K562 (cell line): Measurements from ENCODE around the gene ATAD2B. TPM values are rescaled to one million over a fixed set of nuclear protein-coding genes. Genes with fewer than 3 reads are reported as not detected.

ENCODE experiments used
- ATAC-seq: fragments of 200-7000 bp; cut with Tn5 transposase; 3 replicates; pipeline ENCODE4 v1.9.1; 2020; ENCODE audit warnings: moderate library complexity
- BruUV-seq: library from RNA; stranded (reverse); fragments of 400-500 nt; replicated peaks from 2 replicates; lab custom pipeline; 2021; lab: Mats Ljungman, UMichigan
- CTCF ChIA-PET: fragments of 300-600 bp; formaldehyde crosslinking; extraction: SDS; loops from one replicate; lab custom pipeline; 2021; ENCODE audit warnings: low intra/inter-chr PET ratio; lab: Yijun Ruan, JAX
- POLR2A ChIA-PET: fragments of 300-600, 350-650 bp; sonication (Branson Sonifier 250); formaldehyde crosslinking; extraction: SDS; loops from one replicate; lab custom pipeline; 2021; ENCODE audit warnings: antibody characterized with exemption, inconsistent platforms; lab: Yijun Ruan, JAX
- DNase-seq, 4 experiments: peaks; one replicate each; pipeline versions ENCODE4 v3.0.0 to v3.0.0-alpha.2; 2011 to 2018; ENCODE audit warnings: low spot score in 3 of 4, mixed read lengths in 3 of 4; ENCODE audit errors: extremely low read depth in 1 of 4
- FAIRE-seq: peaks from 2 replicates; lab custom pipeline; 2011; peaks lifted over from hg19 to GRCh38; lab: Jason Lieb, UNC
- H2AFZ ChIP-seq: 2 replicates; pipeline ENCODE4 v1.6.0; 2011; ENCODE audit warnings: low read depth, low read length, control low read depth, inconsistent platforms
- H3K27ac ChIP-seq: fragments of 200-600 bp; 3 replicates; pipeline ENCODE4 v1.8.0; 2011; ENCODE audit warnings: low read depth, mild to moderate bottlenecking, control low read depth, inconsistent platforms, low read length, moderate library complexity, mixed read lengths; ENCODE audit errors: extremely low read depth
- H3K27me3 ChIP-seq, 2 experiments: fragments of 300-600 bp in 1 of 2; 2 replicates in 1 of 2; 3 replicates in 1 of 2; pipeline versions ENCODE4 v1.6.0 to v1.8.0; 2011; ENCODE audit warnings: inconsistent platforms in 2 of 2, low read length in 2 of 2, mild to moderate bottlenecking in 1 of 2, mixed read lengths in 1 of 2, moderate library complexity in 1 of 2; ENCODE audit not compliant: control insufficient read depth in 2 of 2, insufficient read depth in 2 of 2
- H3K36me3 ChIP-seq: fragments of 300-600 bp; 3 replicates; pipeline ENCODE4 v1.8.0; 2011; ENCODE audit warnings: mild to moderate bottlenecking, low read length, inconsistent platforms; ENCODE audit not compliant: control insufficient read depth, insufficient read depth
- H3K4me1 ChIP-seq, 2 experiments: fragments of 200-600 bp in 1 of 2; replicated peaks in 1 of 2; 2 replicates in 1 of 2; 3 replicates in 1 of 2; pipeline versions ENCODE4 v1.5.1 to v1.8.0; 2011; ENCODE audit warnings: inconsistent platforms in 2 of 2, low read length in 2 of 2, mild to moderate bottlenecking in 1 of 2, mixed read lengths in 1 of 2, moderate library complexity in 1 of 2; ENCODE audit not compliant: control insufficient read depth in 2 of 2, insufficient read depth in 2 of 2
- H3K4me2 ChIP-seq: 2 replicates; pipeline ENCODE4 v1.6.1; 2011; ENCODE audit warnings: low read length, control low read depth, inconsistent platforms, mixed read lengths; ENCODE audit not compliant: insufficient read depth
- H3K4me3 ChIP-seq: fragments of 200-600 bp; sonication (generic), shearing (Covaris generic); 2 replicates; pipeline ENCODE4 v1.5.1; 2016; ENCODE audit warnings: control low read depth, inconsistent platforms
- H3K79me2 ChIP-seq: fragments of 200-600 bp; 3 replicates; pipeline ENCODE4 v1.8.0; 2011; ENCODE audit warnings: low read length, inconsistent platforms; ENCODE audit not compliant: control insufficient read depth, insufficient read depth
- H3K9ac ChIP-seq, 2 experiments: 2 replicates each; pipeline versions ENCODE4 v1.6.0 to v1.6.1; 2011; ENCODE audit warnings: low read depth in 2 of 2, low read length in 2 of 2, control low read depth in 1 of 2, inconsistent platforms in 1 of 2, mild to moderate bottlenecking in 1 of 2, mixed read lengths in 1 of 2; ENCODE audit not compliant: insufficient read depth in 1 of 2
- H3K9me1 ChIP-seq: one replicate; pipeline ENCODE4 v1.6.0; 2011; ENCODE audit warnings: inconsistent platforms, mild to moderate bottlenecking, low read length, moderate library complexity; ENCODE audit not compliant: control insufficient read depth, insufficient read depth
- H3K9me3 ChIP-seq: replicated peaks from 2 replicates; pipeline ENCODE4 v1.5.1; 2011; ENCODE audit warnings: low read depth, low read length, inconsistent platforms; ENCODE audit not compliant: control insufficient read depth, insufficient read depth
- H4K20me1 ChIP-seq: replicated peaks from 2 replicates; pipeline ENCODE4 v1.6.1; 2011; ENCODE audit warnings: low read length, inconsistent platforms, mixed read lengths; ENCODE audit not compliant: control insufficient read depth, insufficient read depth
- CREBBP ChIP-seq: IDR thresholded peaks from one replicate; pipeline ENCODE4 v1.6.1; 2012; ENCODE audit warnings: low read depth, mild to moderate bottlenecking, control low read depth, inconsistent platforms, low read length
- HDAC3 ChIP-seq: fragments of 450-650 bp; IDR thresholded peaks from 2 replicates; pipeline ENCODE4 v1.6.1; 2018; ENCODE audit warnings: borderline replicate concordance, mild to moderate bottlenecking, moderate library complexity; ENCODE audit not compliant: partially characterized antibody
- HNRNPLL ChIP-seq: fragments of 200-400 bp; formaldehyde crosslinking; IDR thresholded peaks from 2 replicates; pipeline ENCODE4 v1.6.1; 2017; ENCODE audit warnings: low read length, low read depth, mild to moderate bottlenecking; ENCODE audit not compliant: poor library complexity, severe bottlenecking
- WGBS: fragments of 100-300 bp; shearing (Covaris generic); methylation state at CpG from one replicate; pipeline ENCODE4 v1.1.6; 2016; ENCODE audit warnings: low coverage, mixed read lengths; ENCODE audit not compliant: insufficient coverage; ENCODE audit errors: missing lambda C conversion rate; 5-methylcytosine and 5-hydroxymethylcytosine counted together
- in situ Hi-C: fragments of 300-500 bp; cut with MboI; formaldehyde crosslinking; loops from 4 replicates; pipeline ENCODE4 v1.15.0; 2018; ENCODE audit warnings: inconsistent platforms, mixed read lengths
- intact Hi-C: fragments of 100-400 bp; cut with micrococcal nuclease; formaldehyde crosslinking; loops from 2 replicates; pipeline ENCODE4 v1.14.2; 2022
- polyA plus RNA-seq, 8 experiments: library from polyadenylated mRNA; depleted of rRNA in 4 of 8; stranded (reverse) in 5 of 8; unstranded in 3 of 8; fragments of >200 nt; fragmentation: Nextera tagmentation in 2 of 8; fragmentation: Illumina TruSeq in 1 of 8; extraction: Ambion mirVana in 2 of 8; extraction: Trizol in 1 of 8; gene quantifications; 2 replicates each; pipeline versions ENCODE4 v1.2.1 to v1.2.3, GENCODE V29; 2011 to 2014; ENCODE audit warnings: inconsistent platforms in 1 of 8, missing spikeins in 1 of 8
- total RNA-seq, 7 experiments: library from RNA; depleted of rRNA in 6 of 7; stranded (reverse); fragments of >200 nt in 6 of 7; fragmentation: Illumina TruSeq in 2 of 7; extraction: Trizol in 2 of 7; gene quantifications; 2 replicates each; pipeline versions ENCODE4 v1.2.1 to v1.2.3, GENCODE V29; 2011 to 2021; ENCODE audit warnings: low replicate concordance in 1 of 7

The ATAD2B gene
- total and polyA plus RNA-seq, 9 of the 15 experiments (the other 6 are each of a cell fraction or from before 2014, with no cell fraction given): 3.2 to 21.6 (median 11.4) TPM

GRCh38 chr2:23862716-23863426 lies 64.1 kb downstream of the ATAD2B start:
- H3K9me1 ChIP-seq: no peaks in the 10 kb centered on the region
- FAIRE-seq: no peak
- 90% methylated on average over 8 of the region's 8 CpGs for WGBS
- no peak for TF ChIP-seq HNRNPLL
- H2AFZ ChIP-seq: no peak overlapping the region
- H4K20me1 ChIP-seq: no peaks in the 10 kb centered on the region
- no peak overlapping the region for H3K4me2 ChIP-seq
- no TSS peak for BruUV-seq
- no peak overlapping the region for H3K4me3 ChIP-seq
- in situ Hi-C loops: no loop called here
- ATAC-seq: no peak
- no peaks in the 10 kb centered on the region; a peak in 1 of 5 replicates for H3K4me1 ChIP-seq
- ChIA-PET CTCF (no interaction called here), POLR2A (interaction anchor here (0.6 to 0.7 kb wide), 2 partner anchors 56 to 295 kb away, joined by 3 read pairs; no protein-coding TSS in a partner anchor)
- no peak for DNase-seq
- intact Hi-C loops: no loop called here
- H3K27me3 ChIP-seq: no peaks in the 10 kb centered on the region
- H3K9me3 ChIP-seq: no peaks in the 10 kb centered on the region
- no peak overlapping the region for H3K27ac ChIP-seq
- peaks cover 46% of the 10 kb centered on the region; the same call in 2 of the 3 replicates for H3K36me3 ChIP-seq
- no peaks in the 10 kb centered on the region for H3K79me2 ChIP-seq
- no peak overlapping the region for H3K9ac ChIP-seq

GRCh38 chr2:23861952-23862351 lies 65.0 kb downstream of the ATAD2B start:
- intact Hi-C loops (no loop called here), in situ Hi-C loops (no loop called here)
- Histone ChIP-seq H4K20me1 (no peaks in the 10 kb centered on the region), H3K9me3 (no peaks in the 10 kb centered on the region), H3K4me2 (no peak overlapping the region), H3K9ac (no peak overlapping the region), H2AFZ (no peak overlapping the region), H3K36me3 (peaks cover 37% of the 10 kb centered on the region; the same call in 1 of the 3 replicates), H3K4me3 (no peak overlapping the region), H3K9me1 (no peaks in the 10 kb centered on the region), H3K27ac (no peak overlapping the region), H3K79me2 (no peaks in the 10 kb centered on the region), H3K27me3 (no peaks in the 10 kb centered on the region), H3K4me1 (no peaks in the 10 kb centered on the region; a peak in 1 of 5 replicates)
- WGBS: 92% methylated on average over 4 of the region's 4 CpGs
- no peak for TF ChIP-seq CREBBP
- no peak for TF ChIP-seq HDAC3
- FAIRE-seq: no peak
- ChIA-PET POLR2A (interaction anchor here (0.6 kb wide), 1 partner anchor 296 kb away, joined by 3 read pairs; no protein-coding TSS in a partner anchor), CTCF (no interaction called here)
- ATAC-seq: no peak
- DNase-seq: no peak
- no TSS peak for BruUV-seq
